Activated T-cell treated with anti-CD3 and anti-CD28 coated beads for 24 hours (primary cell): ENCODE results near the gene GAS2L1.

ENCODE experiments used
- DNase-seq: peaks from one replicate; pipeline ENCODE4 v3.0.0-alpha.2; 2020; ENCODE audit warnings: low read depth

Gene GAS2L1

DNA sequence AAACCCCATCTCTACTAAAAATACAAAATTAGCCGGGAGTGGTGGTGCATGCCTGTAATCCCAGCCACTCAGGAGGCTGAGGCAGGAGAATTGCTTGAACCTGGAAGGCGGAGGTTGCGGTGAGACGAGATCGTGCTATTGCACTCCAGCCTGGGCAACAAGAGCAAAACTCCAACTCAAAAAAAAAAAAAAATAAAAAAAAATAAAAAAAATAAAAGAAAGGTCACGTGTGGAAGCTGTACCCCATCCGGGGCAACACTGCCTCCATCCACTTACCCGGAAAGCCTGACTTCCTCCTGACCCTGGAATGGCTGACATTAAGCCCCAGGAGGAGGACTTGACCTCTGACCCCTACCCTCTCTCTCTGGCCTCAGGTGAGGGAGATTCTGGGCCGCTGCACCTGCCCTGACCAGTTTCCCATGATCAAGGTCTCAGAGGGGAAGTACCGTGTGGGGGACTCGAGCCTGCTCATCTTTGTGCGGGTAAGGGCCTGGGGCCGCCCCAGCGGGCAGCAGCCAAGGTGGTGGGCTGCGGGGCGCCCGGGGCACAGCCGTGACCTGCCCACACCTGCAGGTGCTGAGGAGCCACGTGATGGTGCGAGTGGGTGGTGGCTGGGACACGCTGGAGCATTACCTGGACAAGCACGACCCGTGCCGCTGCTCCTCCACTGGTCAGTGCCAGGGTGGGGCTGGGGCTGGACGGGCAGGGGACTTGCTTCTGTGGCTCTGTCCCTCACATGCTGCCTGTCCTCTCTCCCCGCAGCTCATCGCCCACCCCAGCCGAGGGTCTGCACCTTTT is 3.8 kb downstream of the GAS2L1 start:
- no peak for DNase-seq

GRCh38 chr22:29310863-29311339 is 4.5 kb downstream of the GAS2L1 start:
- peak; percentile 62 for DNase-seq

DNA sequence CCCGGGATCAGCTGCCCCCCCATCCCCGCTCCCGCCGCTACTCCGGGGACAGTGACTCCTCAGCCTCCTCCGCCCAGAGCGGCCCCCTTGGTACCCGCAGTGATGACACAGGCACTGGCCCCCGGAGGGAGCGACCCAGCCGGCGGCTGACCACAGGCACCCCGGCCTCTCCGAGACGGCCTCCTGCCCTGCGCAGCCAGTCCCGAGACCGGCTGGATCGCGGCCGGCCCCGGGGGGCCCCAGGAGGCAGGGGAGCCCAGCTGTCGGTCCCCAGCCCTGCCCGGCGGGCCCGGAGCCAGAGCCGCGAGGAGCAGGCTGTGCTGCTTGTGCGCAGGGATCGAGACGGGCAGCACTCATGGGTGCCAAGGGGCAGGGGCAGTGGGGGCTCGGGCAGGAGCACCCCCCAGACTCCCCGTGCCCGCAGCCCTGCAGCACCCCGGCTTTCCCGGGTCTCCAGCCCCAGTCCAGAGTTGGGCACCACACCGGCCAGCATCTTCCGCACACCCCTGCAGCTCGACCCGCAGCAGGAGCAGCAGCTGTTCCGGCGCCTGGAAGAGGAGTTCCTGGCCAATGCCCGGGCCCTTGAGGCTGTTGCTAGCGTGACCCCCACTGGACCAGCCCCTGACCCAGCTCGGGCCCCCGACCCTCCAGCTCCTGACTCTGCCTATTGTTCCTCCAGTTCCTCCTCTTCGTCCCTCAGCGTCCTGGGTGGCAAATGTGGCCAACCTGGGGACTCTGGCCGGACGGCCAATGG is 5.2 kb downstream of the GAS2L1 start:
- no peak for DNase-seq

- no peak for DNase-seq
Measured at GRCh38 chr22:29312218-29313125, 6.0 kb downstream of the GAS2L1 start.

- no peak for DNase-seq
Measured at GRCh38 chr22:29313126-29313575, 6.7 kb downstream of the GAS2L1 start.

DNA sequence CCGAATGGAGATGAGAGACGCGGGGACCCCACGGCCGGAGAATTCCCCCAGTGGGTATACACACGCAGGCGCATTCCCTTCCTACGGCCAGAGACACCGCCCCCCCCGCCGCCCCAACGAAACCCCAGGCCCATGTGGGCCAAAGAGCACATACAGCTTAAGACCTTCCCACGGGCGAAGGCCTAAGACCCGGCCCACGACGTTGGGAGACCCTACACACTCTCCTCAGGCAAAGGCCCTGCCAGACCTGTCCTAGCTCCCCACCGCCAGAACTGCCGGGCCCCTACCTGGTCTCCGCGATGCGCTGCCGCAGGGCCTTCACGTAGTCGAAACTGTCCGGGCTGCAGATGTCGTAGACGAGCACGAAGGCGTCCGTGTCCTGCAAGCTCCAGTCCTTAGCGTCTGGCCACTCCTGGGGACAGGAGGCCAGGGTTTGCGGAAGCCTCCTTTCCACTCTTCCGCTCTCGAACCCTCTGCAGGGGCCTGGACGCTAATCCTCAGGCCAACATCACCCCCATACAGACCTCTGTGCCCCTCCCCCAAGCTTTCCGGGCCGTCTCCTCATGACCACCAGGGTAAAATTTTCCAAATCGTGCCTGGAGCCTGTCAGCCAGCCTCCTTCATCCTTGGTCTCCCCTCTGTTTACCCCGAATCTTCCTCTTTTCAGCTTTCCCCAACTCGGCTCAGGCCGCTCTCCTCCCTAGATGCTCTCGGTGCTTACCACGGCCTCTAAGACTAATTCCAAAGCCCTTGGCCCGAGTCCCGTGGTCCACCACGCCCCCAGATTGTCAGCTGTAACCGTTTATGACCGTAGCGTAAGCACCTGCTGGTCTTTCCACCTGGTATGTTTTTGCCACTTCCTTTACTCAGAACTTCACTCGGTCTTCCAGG is 7.4 kb downstream of the GAS2L1 start:
- DNase-seq, result no peak

DNA sequence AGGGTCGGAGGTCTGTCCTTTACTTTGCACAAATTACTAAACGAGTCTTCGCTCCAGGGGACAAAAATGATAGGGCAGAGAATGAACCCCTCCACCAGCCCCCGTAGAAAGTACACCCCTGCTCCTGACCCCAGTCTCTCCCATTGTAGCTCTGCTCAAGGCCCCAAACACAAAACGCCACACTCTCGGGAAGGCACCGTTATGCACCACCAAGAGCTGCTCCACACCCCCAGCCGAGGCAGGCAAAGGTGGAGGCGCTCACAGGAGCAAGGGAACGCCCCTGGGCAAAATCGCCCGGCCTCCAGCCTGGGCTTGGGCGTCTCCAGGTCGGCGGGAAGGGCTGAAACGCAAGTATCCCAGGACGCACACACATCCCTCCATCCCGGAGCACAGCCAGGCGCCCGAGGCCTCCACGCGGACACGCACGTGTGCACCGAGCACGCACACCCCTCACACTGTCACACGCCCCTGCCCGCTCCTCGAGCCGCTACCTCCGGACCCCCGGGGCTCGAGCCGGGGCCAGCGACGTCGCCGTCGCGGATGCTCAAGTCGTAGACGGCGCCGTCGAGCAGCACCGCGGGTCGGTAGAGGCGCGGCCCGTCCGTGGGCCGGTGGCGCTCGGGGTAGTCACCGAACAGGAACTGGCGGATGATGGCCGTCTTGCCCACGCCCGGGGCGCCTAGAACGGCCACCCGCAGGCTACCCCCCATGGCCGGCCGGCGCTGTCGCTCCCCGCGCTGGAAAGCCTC is 8.3 kb downstream of the GAS2L1 start:
- no peak for DNase-seq

GRCh38 chr22:29315286-29316140 is 9.1 kb downstream of the GAS2L1 start, which contains the start of gene RASL10A:
Gene RASL10A, minus strand, starts transcription at chr22:29315697. Its CDS starts 451 bp downstream, at chr22:29315246.
- DNase-seq, result no peak

- DNase-seq, result no peak
Measured at GRCh38 chr22:29316141-29316828, 9.8 kb downstream of the GAS2L1 start.

- no peak for DNase-seq
Measured at GRCh38 chr22:29317827-29318454, 11.5 kb downstream of the GAS2L1 start.

GRCh38 chr22:29319072-29319471 is 12.6 kb downstream of the GAS2L1 start:
- no peak for DNase-seq

- no peak for DNase-seq
Measured at GRCh38 chr22:29320546-29320945, 14.1 kb downstream of the GAS2L1 start.

GRCh38 chr22:29323641-29324040 is 17.2 kb downstream of the GAS2L1 start:
- DNase-seq, result no peak

GRCh38 chr22:29325356-29325755 is 18.9 kb downstream of the GAS2L1 start:
- no peak for DNase-seq

DNA sequence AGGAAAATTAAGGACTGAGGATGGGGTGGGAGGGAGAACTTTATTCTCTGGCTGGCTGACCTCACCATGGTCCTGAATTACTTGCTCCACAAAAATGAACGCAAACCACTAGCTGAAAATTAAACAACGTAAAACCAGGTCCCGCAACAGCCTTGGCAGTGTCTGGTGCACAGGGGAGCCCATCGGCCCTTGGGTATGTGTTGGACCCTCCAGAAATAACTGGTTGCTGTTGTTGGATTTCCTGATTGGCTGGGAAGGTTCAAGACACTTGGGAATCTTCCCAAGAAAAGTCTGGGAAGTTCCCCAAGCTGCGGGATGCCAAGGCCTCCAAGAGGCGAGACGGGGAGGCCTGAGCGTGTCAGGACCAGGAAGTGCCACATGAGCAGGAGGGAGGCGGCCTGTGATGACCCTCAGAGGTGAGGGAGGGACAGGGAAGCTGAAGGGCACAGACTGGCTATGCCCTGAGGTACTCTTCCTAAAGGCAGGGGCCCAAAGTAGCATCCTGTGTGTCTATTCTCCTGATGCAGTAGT is 19.4 kb downstream of the GAS2L1 start:
- DNase-seq, result no peak

DNA sequence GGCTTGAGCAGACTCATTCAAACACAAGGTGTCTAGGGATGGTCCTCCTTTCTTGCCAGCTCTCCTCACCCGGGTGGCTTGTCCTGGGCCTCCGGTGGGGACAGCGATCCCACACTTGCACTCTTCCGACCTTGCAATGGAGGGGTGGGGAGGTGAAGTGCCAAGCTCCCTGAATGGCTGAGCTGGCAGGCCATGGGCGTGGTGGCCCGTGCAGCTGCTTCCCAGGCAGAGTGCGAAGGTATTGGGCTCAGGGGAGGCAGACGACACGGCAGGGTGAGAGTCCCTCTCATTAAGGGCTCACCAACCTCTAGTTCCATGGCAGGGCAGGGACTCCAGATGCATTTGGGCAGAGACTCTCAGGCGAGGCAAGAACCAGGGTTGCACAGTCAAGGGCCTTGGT is 20.0 kb downstream of the GAS2L1 start:
- DNase-seq, result no peak

DNA sequence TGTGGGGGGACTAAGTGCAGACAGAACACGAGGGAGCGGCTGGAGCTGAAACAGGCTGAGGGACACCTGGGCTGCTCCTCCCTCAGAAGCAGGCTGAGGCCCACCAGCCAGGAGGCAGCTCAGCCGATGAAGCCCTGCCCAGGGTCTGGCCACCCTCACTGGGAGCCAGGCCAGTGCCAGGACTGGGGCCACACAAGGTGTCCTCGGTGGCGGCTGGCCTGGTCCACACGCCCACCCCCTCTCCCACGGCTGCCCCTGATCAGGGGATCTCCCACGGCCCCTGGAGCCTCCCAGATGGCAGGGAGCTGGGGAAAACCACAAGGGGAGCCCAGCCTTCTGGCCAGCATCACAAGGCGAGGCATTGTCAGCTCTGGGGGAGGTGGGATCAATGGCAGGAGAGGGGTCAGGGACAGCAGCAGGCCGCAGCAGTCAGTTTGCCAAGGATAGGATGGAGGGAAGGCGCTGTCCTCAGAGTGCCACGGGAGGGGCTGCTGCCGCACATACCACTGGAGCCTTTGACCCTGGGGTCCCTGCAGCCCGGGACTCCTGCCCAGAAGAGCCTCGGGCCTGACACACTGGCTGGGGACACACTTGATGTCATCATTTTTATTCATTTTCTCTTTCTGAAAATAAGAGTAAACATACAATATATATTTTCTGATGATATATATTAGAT is 20.8 kb downstream of the GAS2L1 start:
- DNase-seq, result no peak
